Activated CD4-positive, alpha-beta T cell treated with anti-CD3 and anti-CD28 coated beads for 36 hours (primary cell): ENCODE results near the gene SHANK3. TPM values are rescaled to one million over a fixed set of nuclear protein-coding genes. Genes with fewer than 3 reads are reported as not detected.
"Not testable (repeated sequence)": the region's sequence is repeated elsewhere in the genome, so short reads cannot be mapped to it uniquely, and the experiment has no call there.

Source experiments
- ATAC-seq: fragments of 200-7000 bp; cut with Tn5 transposase; one replicate; pipeline ENCODE4 v1.10.0; 2021; ENCODE audit warnings: mild to moderate bottlenecking, moderate library complexity
- CTCF ChIA-PET: fragments of 350-600 bp; sonication (Branson Sonifier 250); formaldehyde crosslinking; loops from one replicate; lab custom pipeline; 2021; ENCODE audit warnings: antibody characterized with exemption; lab: Charles Lee
- POLR2A ChIA-PET: fragments of 350-600 bp; sonication (Branson Sonifier 250); formaldehyde crosslinking; loops from one replicate; lab custom pipeline; 2021; ENCODE audit warnings: antibody characterized with exemption, inconsistent platforms; lab: Charles Lee
- DNase-seq: peaks from one replicate; pipeline ENCODE4 v3.0.0-alpha.2; 2020
- H3K27ac Mint-ChIP-seq: one replicate; pipeline ENCODE4 v1.8.0; 2021; ENCODE audit warnings: mixed read lengths
- H3K27me3 Mint-ChIP-seq: one replicate; pipeline ENCODE4 v1.8.0; 2021; ENCODE audit warnings: mixed read lengths
- H3K36me3 Mint-ChIP-seq: one replicate; pipeline ENCODE4 v1.8.0; 2021; ENCODE audit warnings: low read depth, mixed read lengths
- H3K4me1 Mint-ChIP-seq: one replicate; pipeline ENCODE4 v1.8.0; 2021; ENCODE audit warnings: mixed read lengths
- H3K4me3 Mint-ChIP-seq: one replicate; pipeline ENCODE4 v1.8.0; 2021; ENCODE audit warnings: mild to moderate bottlenecking, moderate library complexity, mixed read lengths
- H3K9me3 Mint-ChIP-seq: one replicate; pipeline ENCODE4 v1.8.0; 2021; ENCODE audit warnings: low read depth, mixed read lengths
- intact Hi-C, 2 experiments: fragments of 100-400 bp; cut with DNase I in 1 of 2; cut with micrococcal nuclease in 1 of 2; formaldehyde crosslinking; loops; one replicate each; pipeline versions ENCODE4 v1.14.2 to v1.15.1; 2022 to 2024; cut with DNase I, micrococcal nuclease
- total RNA-seq, 2 experiments: library from RNA; stranded (reverse); gene quantifications; one replicate each; pipeline ENCODE4 v1.2.3, GENCODE V29; 2021

Gene SHANK3
- total RNA-seq, 2 experiments from 2014 or later, result 0.14 to 0.16 TPM

GRCh38 chr22:50656122-50657070 lies 16.2 kb upstream of the SHANK3 start:
- CTCF ChIA-PET, result no interaction called here
- intact Hi-C loops, result no loop called here
- no peaks in the 10 kb centered on the region for H3K36me3 Mint-ChIP-seq
- no peaks in the 10 kb centered on the region for H3K4me1 Mint-ChIP-seq
- H3K27me3 Mint-ChIP-seq, result peaks cover 11% of the 10 kb centered on the region
- POLR2A ChIA-PET, result no interaction called here
- H3K9me3 Mint-ChIP-seq, result no peaks in the 10 kb centered on the region
- DNase-seq (no peak), ATAC-seq (no peak)
- no peak overlapping the region for H3K4me3 Mint-ChIP-seq
- H3K27ac Mint-ChIP-seq, result no peak overlapping the region

- ChIA-PET CTCF (no interaction called here), POLR2A (interaction anchor here (0.6 kb wide), 1 partner anchor 296 kb away, joined by 3 read pairs; no protein-coding TSS in a partner anchor)
- ATAC-seq, result no peak
- H3K9me3 Mint-ChIP-seq, result no peaks in the 10 kb centered on the region
- H3K36me3 Mint-ChIP-seq, result no peaks in the 10 kb centered on the region
- H3K27ac Mint-ChIP-seq, result no peak overlapping the region
- no peak for DNase-seq
- peaks cover 11% of the 10 kb centered on the region for H3K27me3 Mint-ChIP-seq
- intact Hi-C loops, result no loop called here
- H3K4me1 Mint-ChIP-seq, result no peaks in the 10 kb centered on the region
- H3K4me3 Mint-ChIP-seq, result no peak overlapping the region
These were observed 14.7 kb upstream of the SHANK3 start for GRCh38 chr22:50657925-50658324.

- H3K27ac Mint-ChIP-seq, CTCF ChIA-PET, intact Hi-C loops, H3K4me3 Mint-ChIP-seq, H3K36me3 Mint-ChIP-seq, ATAC-seq, POLR2A ChIA-PET, H3K4me1 Mint-ChIP-seq, H3K9me3 Mint-ChIP-seq, DNase-seq: not testable (repeated sequence)
- H3K27me3 Mint-ChIP-seq, result peaks cover 11% of the 10 kb centered on the region
These were observed 12.9 kb upstream of the SHANK3 start for GRCh38 chr22:50659711-50660110.

- ChIA-PET CTCF (no interaction called here), POLR2A (no interaction called here)
- Mint-ChIP-seq H3K27ac (no peak overlapping the region), H3K36me3 (no peaks in the 10 kb centered on the region), H3K4me1 (no peaks in the 10 kb centered on the region), H3K4me3 (no peak overlapping the region), H3K9me3 (no peaks in the 10 kb centered on the region), H3K27me3 (peaks cover 11% of the 10 kb centered on the region)
- ATAC-seq, result no peak
- intact Hi-C loops, result no loop called here
- no peak for DNase-seq
These were observed 12.3 kb upstream of the SHANK3 start for GRCh38 chr22:50660306-50660705.

- no peak for DNase-seq
- Mint-ChIP-seq H3K36me3 (no peaks in the 10 kb centered on the region), H3K27me3 (peaks cover 6% of the 10 kb centered on the region), H3K4me3 (no peak overlapping the region), H3K4me1 (no peaks in the 10 kb centered on the region), H3K9me3 (no peaks in the 10 kb centered on the region), H3K27ac (no peak overlapping the region)
- intact Hi-C loops, result no loop called here
- CTCF ChIA-PET, result interaction anchor here (0.6 kb wide), 1 partner anchor 14 kb away, joined by 3 read pairs; no protein-coding TSS in a partner anchor
- POLR2A ChIA-PET, result no interaction called here
- no peak for ATAC-seq
These were observed 7.4 kb upstream of the SHANK3 start for GRCh38 chr22:50665212-50665611.

- Mint-ChIP-seq H3K4me3 (no peak overlapping the region), H3K27me3 (peaks cover 7% of the 10 kb centered on the region), H3K4me1 (no peaks in the 10 kb centered on the region), H3K9me3 (no peaks in the 10 kb centered on the region), H3K27ac (no peak overlapping the region), H3K36me3 (no peaks in the 10 kb centered on the region)
- intact Hi-C loops, result no loop called here
- POLR2A ChIA-PET, result no interaction called here
- CTCF ChIA-PET, result interaction anchor here (0.6 kb wide), 1 partner anchor 15 kb away, joined by 3 read pairs; no protein-coding TSS in a partner anchor
- DNase-seq (no peak), ATAC-seq (no peak)
These were observed 6.9 kb upstream of the SHANK3 start for GRCh38 chr22:50665738-50666137.

GRCh38 chr22:50670513-50670912 lies 2.1 kb upstream of the SHANK3 start:
- CTCF ChIA-PET, result no interaction called here

GRCh38 chr22:50670914-50671538 lies 1.6 kb upstream of the SHANK3 start:
- Mint-ChIP-seq H3K27me3 (peaks cover 28% of the 10 kb centered on the region), H3K36me3 (no peaks in the 10 kb centered on the region), H3K27ac (no peak overlapping the region), H3K9me3 (no peaks in the 10 kb centered on the region), H3K4me3 (no peak overlapping the region), H3K4me1 (peaks cover 5% of the 10 kb centered on the region)
- intact Hi-C loops, result loop anchor here in 1 of 2 experiments (5.0 kb wide), 1 partner anchor 44 kb away; the partner anchor contains the start of gene ARSA
- DNase-seq (no peak), ATAC-seq (no peak)
- POLR2A ChIA-PET, result no interaction called here
- CTCF ChIA-PET, result interaction anchor here (0.6 kb wide), 1 partner anchor 108 kb away, joined by 3 read pairs; the partner anchor contains the start of gene SYCE3

More at GRCh38 chr22:50670513-50670912, 2.1 kb upstream of the SHANK3 start:
- no peak overlapping the region for H3K4me3 Mint-ChIP-seq
- POLR2A ChIA-PET, result no interaction called here
- no peak overlapping the region for H3K27ac Mint-ChIP-seq
- H3K9me3 Mint-ChIP-seq, result no peaks in the 10 kb centered on the region
- no peak for ATAC-seq
- intact Hi-C loops, result loop anchor here in 1 of 2 experiments (5.0 kb wide), 1 partner anchor 43 kb away; the partner anchor contains the start of gene ARSA
- no peaks in the 10 kb centered on the region for H3K36me3 Mint-ChIP-seq
- H3K27me3 Mint-ChIP-seq, result peaks cover 23% of the 10 kb centered on the region
- peaks cover 5% of the 10 kb centered on the region for H3K4me1 Mint-ChIP-seq
- no peak for DNase-seq

- POLR2A ChIA-PET, result no interaction called here
- Mint-ChIP-seq H3K9me3 (no peaks in the 10 kb centered on the region), H3K36me3 (no peaks in the 10 kb centered on the region), H3K27ac (no peak overlapping the region), H3K4me3 (no peak overlapping the region), H3K27me3 (peaks cover 32% of the 10 kb centered on the region), H3K4me1 (peaks cover 5% of the 10 kb centered on the region)
- CTCF ChIA-PET, result interaction anchor here (0.6 kb wide), 1 partner anchor 109 kb away, joined by 3 read pairs; the partner anchor contains the start of gene SYCE3
- no peak for ATAC-seq
- no peak for DNase-seq
- intact Hi-C loops, result loop anchor here in 1 of 2 experiments (5.0 kb wide), 1 partner anchor 44 kb away; the partner anchor contains the start of gene ARSA
These were observed 982 bp upstream of the SHANK3 start for GRCh38 chr22:50671641-50672040.

GRCh38 chr22:50672041-50672440 lies 582 bp upstream of the SHANK3 start:
- DNase-seq, result no peak
- no peak for ATAC-seq
- no peaks in the 10 kb centered on the region for H3K9me3 Mint-ChIP-seq
- ChIA-PET CTCF (no interaction called here), POLR2A (no interaction called here)
- H3K27ac Mint-ChIP-seq, result no peak overlapping the region
- H3K4me3 Mint-ChIP-seq, result no peak overlapping the region
- intact Hi-C loops, result loop anchor here in 1 of 2 experiments (5.0 kb wide), 1 partner anchor 45 kb away; the partner anchor contains the start of gene ARSA
- peaks cover 5% of the 10 kb centered on the region for H3K4me1 Mint-ChIP-seq
- H3K36me3 Mint-ChIP-seq, result no peaks in the 10 kb centered on the region
- H3K27me3 Mint-ChIP-seq, result peaks cover 32% of the 10 kb centered on the region
